ENCODE measurements around the gene POLR2E.

The POLR2E gene

DNA sequence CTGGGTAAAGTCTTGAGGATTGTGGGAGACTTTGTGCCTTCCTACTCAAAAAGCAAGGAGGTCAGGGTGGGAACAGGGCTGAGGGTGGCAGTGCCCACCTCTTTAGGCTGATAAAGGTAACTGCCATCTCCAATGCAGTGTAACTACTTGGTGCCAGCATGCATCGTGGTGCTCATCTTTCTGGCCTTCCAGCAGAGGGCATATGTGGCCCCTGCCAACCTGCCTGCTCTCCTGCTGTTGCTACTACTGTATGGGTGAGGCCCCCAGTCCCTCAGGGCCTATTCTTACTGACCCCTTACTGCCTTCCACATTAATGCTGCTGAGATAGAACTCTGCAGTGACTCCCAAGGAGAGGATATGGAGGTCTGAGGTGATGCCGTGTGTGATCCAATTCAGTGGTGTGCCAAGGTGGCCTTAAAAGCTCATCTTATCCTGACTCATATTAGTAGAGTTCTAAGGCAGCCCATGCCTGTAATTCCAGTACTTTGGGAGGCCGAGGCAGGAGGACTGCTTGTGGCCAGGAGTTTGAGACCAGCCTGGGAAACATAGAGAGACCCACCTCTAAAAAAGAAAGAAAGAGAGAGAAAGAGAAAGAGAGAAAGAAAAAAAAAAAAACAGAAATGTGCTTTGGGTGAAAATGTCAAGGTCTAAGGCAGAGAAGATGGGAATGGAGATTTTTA is 37.9 kb downstream of the POLR2E start:
- Histone ChIP-seq H3K36me3 (ENCODE audit: control insufficient read depth, insufficient read depth, low read length) (peaks cover 22% of the 10 kb centered on the region; the same call in 1 of the 2 replicates), H3K4me3 (ENCODE audit: low read depth, low read length) (no peak overlapping the region), H3K9me3 (ENCODE audit: control insufficient read depth, insufficient read depth, low read length) (peaks cover 29% of the 10 kb centered on the region), H3K4me1 (ENCODE audit: control insufficient read depth, insufficient read depth, low read length) (no peaks in the 10 kb centered on the region), H3K27ac (ENCODE audit: low read depth, low read length) (no peak overlapping the region), H3K27me3 (ENCODE audit: control insufficient read depth, insufficient read depth, low read length) (no peaks in the 10 kb centered on the region), H3K9ac (ENCODE audit: low read depth, low read length) (no peak overlapping the region)

DNA sequence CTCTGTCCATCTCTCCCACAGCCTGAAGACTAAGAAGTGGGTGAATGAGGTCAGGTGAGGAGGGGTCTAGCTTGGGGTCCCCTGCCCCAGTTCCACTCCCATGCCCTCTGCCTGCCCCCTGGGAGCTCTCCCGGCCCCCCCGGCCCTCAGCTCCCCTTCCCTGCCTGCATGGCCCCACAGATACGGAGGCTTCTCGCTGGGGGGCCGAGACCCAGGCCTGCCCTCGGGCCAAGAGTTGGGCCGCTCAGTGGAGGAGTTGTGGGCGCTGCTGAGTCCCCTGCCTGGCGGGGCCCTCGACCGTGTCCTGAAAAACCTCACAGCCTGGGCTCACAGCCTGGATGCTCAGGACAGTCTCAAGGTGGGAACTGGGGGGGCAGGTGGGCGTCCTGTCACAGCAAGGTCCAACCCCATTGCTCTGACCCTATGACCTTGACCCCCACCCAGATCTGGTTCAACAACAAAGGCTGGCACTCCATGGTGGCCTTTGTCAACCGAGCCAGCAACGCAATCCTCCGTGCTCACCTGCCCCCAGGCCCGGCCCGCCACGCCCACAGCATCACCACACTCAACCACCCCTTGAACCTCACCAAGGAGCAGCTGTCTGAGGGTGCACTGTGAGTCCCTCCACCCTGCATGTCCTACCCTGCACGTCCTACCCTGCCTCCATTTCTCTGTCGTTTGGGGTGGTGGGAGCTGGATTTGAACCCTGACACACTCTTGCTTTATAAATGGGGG is 39.1 kb downstream of the POLR2E start:
- Histone ChIP-seq H3K27me3 (ENCODE audit: control insufficient read depth, insufficient read depth, low read length) (no peaks in the 10 kb centered on the region), H3K4me1 (ENCODE audit: control insufficient read depth, insufficient read depth, low read length) (no peaks in the 10 kb centered on the region), H3K9ac (ENCODE audit: low read depth, low read length) (no peak overlapping the region), H3K36me3 (ENCODE audit: control insufficient read depth, insufficient read depth, low read length) (peaks cover 22% of the 10 kb centered on the region; the same call in 1 of the 2 replicates), H3K4me3 (ENCODE audit: low read depth, low read length) (no peak overlapping the region), H3K9me3 (ENCODE audit: control insufficient read depth, insufficient read depth, low read length) (peaks cover 29% of the 10 kb centered on the region), H3K27ac (ENCODE audit: low read depth, low read length) (no peak overlapping the region)

- no peaks in the 10 kb centered on the region for H3K4me1 ChIP-seq (ENCODE audit: control insufficient read depth, insufficient read depth, low read length)
- H3K27ac ChIP-seq (ENCODE audit: low read depth, low read length): no peak overlapping the region
- H3K36me3 ChIP-seq (ENCODE audit: control insufficient read depth, insufficient read depth, low read length): peaks cover 22% of the 10 kb centered on the region; the same call in 1 of the 2 replicates
- peaks cover 29% of the 10 kb centered on the region for H3K9me3 ChIP-seq (ENCODE audit: control insufficient read depth, insufficient read depth, low read length)
- H3K4me3 ChIP-seq (ENCODE audit: low read depth, low read length): no peak overlapping the region
- H3K27me3 ChIP-seq (ENCODE audit: control insufficient read depth, insufficient read depth, low read length): no peaks in the 10 kb centered on the region
- no peak overlapping the region for H3K9ac ChIP-seq (ENCODE audit: low read depth, low read length)
Measured at GRCh38 chr19:1055028-1055425, 40.1 kb downstream of the POLR2E start.

DNA sequence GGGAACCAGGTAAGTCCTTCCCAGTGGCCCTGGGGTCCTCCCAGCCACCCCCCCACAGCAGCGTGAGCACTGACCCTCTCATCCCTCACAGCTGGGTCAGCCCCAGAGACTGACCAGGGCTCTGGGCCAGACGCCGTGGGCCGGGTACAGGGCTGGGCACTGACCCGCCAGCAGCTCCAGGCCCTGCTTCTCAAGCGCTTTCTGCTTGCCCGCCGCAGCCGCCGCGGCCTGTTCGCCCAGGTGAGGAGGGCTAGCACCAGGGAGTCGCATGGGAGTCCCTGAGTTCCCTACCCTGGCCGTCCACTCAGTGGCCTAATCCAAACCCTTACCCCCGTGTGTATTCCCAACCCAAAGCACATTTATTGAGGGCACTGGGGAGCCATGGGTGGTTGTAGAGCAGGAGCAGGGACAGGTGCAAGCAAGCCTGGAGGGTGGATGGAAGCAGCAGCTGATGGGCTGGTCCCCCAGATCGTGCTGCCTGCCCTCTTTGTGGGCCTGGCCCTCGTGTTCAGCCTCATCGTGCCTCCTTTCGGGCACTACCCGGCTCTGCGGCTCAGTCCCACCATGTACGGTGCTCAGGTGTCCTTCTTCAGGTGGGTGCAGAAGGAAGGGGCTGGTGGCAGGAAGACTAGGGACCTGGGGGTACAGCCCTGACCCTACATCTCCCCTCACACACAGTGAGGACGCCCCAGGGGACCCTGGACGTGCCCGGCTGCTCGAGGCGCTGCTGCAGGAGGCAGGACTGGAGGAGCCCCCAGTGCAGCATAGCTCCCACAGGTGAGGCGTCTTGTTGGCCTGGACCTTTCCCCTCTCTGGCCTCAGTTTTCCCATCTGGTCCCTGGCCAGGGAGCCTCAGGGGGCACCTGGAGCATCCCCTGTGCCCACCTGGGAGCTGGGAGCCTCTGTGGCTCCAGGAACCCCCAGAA is 40.8 kb downstream of the POLR2E start:
- Histone ChIP-seq H3K9me3 (ENCODE audit: control insufficient read depth, insufficient read depth, low read length) (peaks cover 29% of the 10 kb centered on the region), H3K36me3 (ENCODE audit: control insufficient read depth, insufficient read depth, low read length) (peaks cover 22% of the 10 kb centered on the region; the same call in 1 of the 2 replicates), H3K4me3 (ENCODE audit: low read depth, low read length) (no peak overlapping the region), H3K27me3 (ENCODE audit: control insufficient read depth, insufficient read depth, low read length) (no peaks in the 10 kb centered on the region), H3K27ac (ENCODE audit: low read depth, low read length) (no peak overlapping the region), H3K9ac (ENCODE audit: low read depth, low read length) (no peak overlapping the region), H3K4me1 (ENCODE audit: control insufficient read depth, insufficient read depth, low read length) (no peaks in the 10 kb centered on the region)

- Histone ChIP-seq H3K27me3 (ENCODE audit: control insufficient read depth, insufficient read depth, low read length) (no peaks in the 10 kb centered on the region), H3K36me3 (ENCODE audit: control insufficient read depth, insufficient read depth, low read length) (peaks cover 17% of the 10 kb centered on the region; the same call in 1 of the 2 replicates), H3K9ac (ENCODE audit: low read depth, low read length) (no peak overlapping the region), H3K4me3 (ENCODE audit: low read depth, low read length) (no peak overlapping the region), H3K9me3 (ENCODE audit: control insufficient read depth, insufficient read depth, low read length) (peaks cover 23% of the 10 kb centered on the region), H3K4me1 (ENCODE audit: control insufficient read depth, insufficient read depth, low read length) (no peaks in the 10 kb centered on the region), H3K27ac (ENCODE audit: low read depth, low read length) (no peak overlapping the region)
Measured at GRCh38 chr19:1053176-1054101, 41.7 kb downstream of the POLR2E start.

GRCh38 chr19:1052349-1052975 is 42.7 kb downstream of the POLR2E start:
- Histone ChIP-seq H3K9ac (ENCODE audit: low read depth, low read length) (no peak overlapping the region), H3K4me1 (ENCODE audit: control insufficient read depth, insufficient read depth, low read length) (no peaks in the 10 kb centered on the region), H3K4me3 (ENCODE audit: low read depth, low read length) (no peak overlapping the region), H3K36me3 (ENCODE audit: control insufficient read depth, insufficient read depth, low read length) (0 out of 2 replicates have a peak, but pooled peaks cover 13% of the 10 kb centered on the region), H3K27ac (ENCODE audit: low read depth, low read length) (no peak overlapping the region), H3K27me3 (ENCODE audit: control insufficient read depth, insufficient read depth, low read length) (no peaks in the 10 kb centered on the region), H3K9me3 (ENCODE audit: control insufficient read depth, insufficient read depth, low read length) (peaks cover 14% of the 10 kb centered on the region)

- no peak overlapping the region for H3K27ac ChIP-seq (ENCODE audit: low read depth, low read length)
- 0 out of 2 replicates have a peak, but pooled peaks cover 7% of the 10 kb centered on the region for H3K36me3 ChIP-seq (ENCODE audit: control insufficient read depth, insufficient read depth, low read length)
- H3K27me3 ChIP-seq (ENCODE audit: control insufficient read depth, insufficient read depth, low read length): no peaks in the 10 kb centered on the region
- H3K9ac ChIP-seq (ENCODE audit: low read depth, low read length): no peak overlapping the region
- no peak overlapping the region for H3K4me3 ChIP-seq (ENCODE audit: low read depth, low read length)
- H3K4me1 ChIP-seq (ENCODE audit: control insufficient read depth, insufficient read depth, low read length): no peaks in the 10 kb centered on the region
- H3K9me3 ChIP-seq (ENCODE audit: control insufficient read depth, insufficient read depth, low read length): peaks cover 8% of the 10 kb centered on the region
Measured at GRCh38 chr19:1051791-1052190, 43.4 kb downstream of the POLR2E start.

DNA sequence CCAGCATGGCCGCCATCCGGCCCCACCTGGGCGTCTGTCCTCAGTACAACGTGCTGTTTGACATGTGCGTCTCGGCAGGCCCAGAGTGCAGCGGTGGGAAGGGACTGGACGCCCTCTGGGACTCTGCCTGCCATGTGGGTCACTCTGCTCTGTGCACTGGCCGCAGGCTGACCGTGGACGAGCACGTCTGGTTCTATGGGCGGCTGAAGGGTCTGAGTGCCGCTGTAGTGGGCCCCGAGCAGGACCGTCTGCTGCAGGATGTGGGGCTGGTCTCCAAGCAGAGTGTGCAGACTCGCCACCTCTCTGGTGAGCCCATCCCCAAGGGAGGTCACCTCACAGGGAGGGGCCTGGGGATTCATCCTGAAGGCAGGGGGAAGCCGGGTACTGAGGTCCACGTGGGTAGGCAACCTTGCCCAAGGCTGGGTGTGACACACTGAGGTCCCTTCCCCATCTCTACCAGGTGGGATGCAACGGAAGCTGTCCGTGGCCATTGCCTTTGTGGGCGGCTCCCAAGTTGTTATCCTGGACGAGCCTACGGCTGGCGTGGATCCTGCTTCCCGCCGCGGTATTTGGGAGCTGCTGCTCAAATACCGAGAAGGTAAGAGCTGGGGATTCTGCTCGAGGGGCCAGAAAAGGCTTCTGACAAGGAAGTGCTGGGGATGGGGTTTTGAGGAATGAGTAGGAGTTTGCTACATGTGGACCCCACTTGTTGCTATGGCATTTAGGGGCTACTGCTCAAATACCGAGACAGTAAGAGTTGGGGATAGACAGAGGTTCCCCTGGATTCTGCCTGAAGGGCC is 44.0 kb downstream of the POLR2E start:
- Histone ChIP-seq H3K27me3 (ENCODE audit: control insufficient read depth, insufficient read depth, low read length) (no peaks in the 10 kb centered on the region), H3K27ac (ENCODE audit: low read depth, low read length) (no peak overlapping the region), H3K4me1 (ENCODE audit: control insufficient read depth, insufficient read depth, low read length) (no peaks in the 10 kb centered on the region), H3K4me3 (ENCODE audit: low read depth, low read length) (no peak overlapping the region), H3K9me3 (ENCODE audit: control insufficient read depth, insufficient read depth, low read length) (peaks cover 2% of the 10 kb centered on the region), H3K36me3 (ENCODE audit: control insufficient read depth, insufficient read depth, low read length) (0 out of 2 replicates have a peak, but pooled peaks cover 1% of the 10 kb centered on the region), H3K9ac (ENCODE audit: low read depth, low read length) (no peak overlapping the region)

DNA sequence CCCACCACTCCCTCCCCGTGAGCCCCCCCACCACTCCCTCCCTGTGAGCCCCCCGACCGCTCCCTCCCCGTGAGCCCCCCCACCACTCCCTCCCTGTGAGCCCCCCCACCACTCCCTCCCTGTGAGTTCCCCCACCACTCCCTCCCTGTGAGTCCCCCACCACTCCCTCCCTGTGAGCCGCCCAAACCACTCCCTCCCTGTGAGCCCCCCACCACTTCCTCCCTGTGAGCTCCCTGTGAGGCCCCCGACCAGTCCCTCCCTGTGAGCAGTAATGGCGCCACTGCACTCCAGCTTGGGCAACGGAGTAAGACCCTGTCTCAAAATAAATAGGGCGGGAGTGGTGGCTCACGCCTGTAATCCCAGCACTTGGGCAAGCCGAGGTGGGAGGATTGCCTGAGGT is 45.4 kb downstream of the POLR2E start:
- Histone ChIP-seq H3K36me3 (ENCODE audit: control insufficient read depth, insufficient read depth, low read length) (no peaks in the 10 kb centered on the region), H3K27me3 (ENCODE audit: control insufficient read depth, insufficient read depth, low read length) (no peaks in the 10 kb centered on the region), H3K9me3 (ENCODE audit: control insufficient read depth, insufficient read depth, low read length) (no peaks in the 10 kb centered on the region), H3K4me1 (ENCODE audit: control insufficient read depth, insufficient read depth, low read length) (no peaks in the 10 kb centered on the region), H3K4me3 (ENCODE audit: low read depth, low read length) (no peak overlapping the region), H3K9ac (ENCODE audit: low read depth, low read length) (no peak overlapping the region), H3K27ac (ENCODE audit: low read depth, low read length) (no peak overlapping the region)
